GM23248 (cell line): ENCODE data around the gene CHST3. TPM values are rescaled to one million over a fixed set of nuclear protein-coding genes. Genes with fewer than 3 reads are reported as not detected.

Experiments used
- DNase-seq: peaks from one replicate; pipeline ENCODE4 v3.0.0-alpha.2; 2015
- H2AFZ ChIP-seq: fragments of 200-600 bp; sonication (generic); 2 replicates; pipeline ENCODE4 v1.6.1; 2016; ENCODE audit warnings: antibody characterized with exemption
- H3F3A ChIP-seq: fragments of 200-600 bp; sonication (generic); 2 replicates; pipeline ENCODE4 v1.6.1; 2016; ENCODE audit warnings: mild to moderate bottlenecking, antibody characterized with exemption, mixed run types; ENCODE audit not compliant: insufficient read depth
- H3K27ac ChIP-seq: fragments of 200-600 bp; sonication (generic); 2 replicates; pipeline ENCODE4 v1.5.1; 2016; ENCODE audit warnings: mild to moderate bottlenecking
- H3K27me3 ChIP-seq: fragments of 200-600 bp; sonication (generic); replicated peaks from 2 replicates; pipeline ENCODE4 v1.6.1; 2016; ENCODE audit warnings: mild to moderate bottlenecking; ENCODE audit not compliant: insufficient read depth
- H3K36me3 ChIP-seq: fragments of 200-600 bp; sonication (generic); 2 replicates; pipeline ENCODE4 v1.6.1; 2016; ENCODE audit warnings: low read depth, mild to moderate bottlenecking
- H3K4me1 ChIP-seq: fragments of 200-600 bp; sonication (generic); 2 replicates; pipeline ENCODE4 v1.6.1; 2016; ENCODE audit warnings: mild to moderate bottlenecking; ENCODE audit not compliant: insufficient read depth
- H3K4me2 ChIP-seq: fragments of 200-600 bp; sonication (generic); one replicate; pipeline ENCODE4 v1.6.1; 2016; ENCODE audit warnings: mild to moderate bottlenecking; ENCODE audit not compliant: unreplicated experiment
- H3K4me3 ChIP-seq: fragments of 200-600 bp; sonication (generic); 2 replicates; pipeline ENCODE4 v1.5.1; 2016; ENCODE audit warnings: mild to moderate bottlenecking
- H3K79me2 ChIP-seq: fragments of 200-600 bp; sonication (generic); 2 replicates; pipeline ENCODE4 v1.6.1; 2016; ENCODE audit warnings: mild to moderate bottlenecking; ENCODE audit not compliant: insufficient read depth
- H3K9ac ChIP-seq: fragments of 200-600 bp; sonication (generic); 2 replicates; pipeline ENCODE4 v1.6.1; 2016; ENCODE audit warnings: mild to moderate bottlenecking
- H3K9me2 ChIP-seq: fragments of 200-600 bp; sonication (generic); 2 replicates; pipeline ENCODE4 v1.6.1; 2016; ENCODE audit warnings: mixed run types, mild to moderate bottlenecking, moderate library complexity; ENCODE audit not compliant: insufficient read depth
- H3K9me3 ChIP-seq: fragments of 200-600 bp; sonication (generic); one replicate; pipeline ENCODE4 v1.6.1; 2017; ENCODE audit warnings: low read depth
- H4K20me1 ChIP-seq: fragments of 200-600 bp; sonication (generic); 2 replicates; pipeline ENCODE4 v1.6.0; 2016; ENCODE audit not compliant: insufficient read depth
- EZH2 ChIP-seq: fragments of 200-600 bp; sonication (generic); IDR thresholded peaks from 2 replicates; pipeline ENCODE4 v1.6.1; 2018; ENCODE audit warnings: antibody characterized with exemption, mild to moderate bottlenecking; ENCODE audit not compliant: insufficient read depth, poor library complexity, severe bottlenecking
- EZH2phosphoT487 ChIP-seq: fragments of 200-600 bp; sonication (generic); IDR thresholded peaks from 2 replicates; pipeline ENCODE4 v1.6.1; 2018; ENCODE audit warnings: antibody characterized with exemption, moderate library complexity, mild to moderate bottlenecking, low read depth; ENCODE audit not compliant: insufficient read depth
- WGBS, 2 experiments: methylation state at CpG; one replicate each; pipeline ENCODE4 v1.1.6; 2015 to 2017; ENCODE audit warnings: low lambda C conversion rate in 2 of 2, low coverage in 1 of 2; ENCODE audit errors: missing lambda C conversion rate in 2 of 2; 5-methylcytosine and 5-hydroxymethylcytosine counted together
- in situ Hi-C: fragments of 300-500 bp; cut with MboI; formaldehyde crosslinking; loops from 2 replicates; pipeline ENCODE4 v1.15.0; 2020
- polyA plus RNA-seq: library from polyadenylated mRNA; unstranded; fragments of >200 nt; fragmentation: Nextera tagmentation; extraction: Ambion mirVana; gene quantifications from 2 replicates; pipeline ENCODE4 v1.2.1, GENCODE V29; 2016
- total RNA-seq: library from RNA; depleted of rRNA; stranded (reverse); fragments of >200 nt; shearing (Covaris generic); gene quantifications from 2 replicates; pipeline ENCODE4 v1.2.3, GENCODE V29; 2014

The CHST3 gene
- total and polyA plus RNA-seq, 2 experiments from 2014 or later: 10.7 to 42.2 TPM

DNA sequence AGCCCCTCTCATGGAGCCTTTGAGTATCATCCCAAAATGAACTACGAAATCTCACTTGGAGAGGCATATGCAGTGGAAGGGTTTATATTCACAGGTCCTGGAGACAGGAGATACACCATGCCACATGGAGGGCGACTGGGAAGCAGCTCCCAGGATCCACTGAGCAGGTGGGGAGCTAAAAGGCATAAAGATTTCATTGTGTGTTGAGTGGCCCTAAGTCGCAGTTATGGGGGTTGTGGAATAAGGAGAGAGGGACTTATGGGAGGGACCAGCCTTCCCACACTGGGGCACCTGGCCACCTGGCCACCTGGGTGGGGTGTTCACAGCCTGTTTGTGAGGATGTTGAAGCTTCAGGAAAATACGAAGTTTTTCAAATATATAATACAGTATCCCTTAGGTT, 37.0 kb upstream of the CHST3 start:
- 81 to 85% methylated on average over 4 of the region's 4 CpGs for WGBS, 2 experiments

DNA sequence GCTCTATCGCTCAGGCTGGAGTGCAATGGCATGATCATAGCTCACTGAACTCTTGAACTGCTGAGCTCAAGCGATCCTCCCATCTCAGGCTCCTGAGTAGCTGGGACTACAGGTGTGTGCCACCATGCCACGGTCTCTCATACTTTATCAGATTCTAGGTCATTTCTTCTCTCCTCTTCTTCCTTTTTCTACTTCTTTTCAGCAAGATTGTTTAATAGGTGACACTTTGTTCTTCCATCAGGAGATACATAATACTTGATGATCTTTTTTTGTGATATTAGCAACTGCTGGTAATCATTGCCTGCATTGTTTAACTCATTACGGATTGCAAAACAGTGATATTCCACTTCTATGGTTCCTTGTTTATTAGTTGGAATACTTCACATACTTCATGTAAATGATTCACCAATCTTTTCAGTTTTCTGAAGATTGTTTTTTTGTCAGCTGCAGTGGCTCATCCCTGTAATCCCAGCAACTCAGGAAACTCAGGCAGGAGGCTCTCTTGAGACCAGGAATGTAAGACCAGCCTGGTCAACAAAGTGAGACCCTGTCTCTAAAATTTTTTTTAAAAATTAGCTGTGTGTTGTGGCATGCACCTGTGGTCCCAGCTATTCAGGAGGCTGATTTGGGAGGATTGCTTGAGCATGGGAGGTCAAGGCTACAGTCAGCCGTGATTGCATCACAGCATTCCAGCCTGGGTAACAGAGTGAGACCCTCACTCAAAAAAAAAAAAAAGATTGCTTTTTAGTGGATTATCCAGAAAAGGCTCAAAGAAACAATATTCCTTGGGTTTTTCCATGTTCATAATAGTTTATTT, 36.2 kb upstream of the CHST3 start:
- Histone ChIP-seq H3K9me3 (no peaks in the 10 kb centered on the region), H3K4me2 (peak overlapping the region; percentile 5), H3F3A (0 out of 2 replicates have a peak, but pooled peaks cover 9% of the 10 kb centered on the region), H3K36me3 (no peaks in the 10 kb centered on the region), H3K27ac (no peak overlapping the region), H3K9ac (no peak overlapping the region), H4K20me1 (no peaks in the 10 kb centered on the region), H3K4me3 (no peak overlapping the region), H3K79me2 (no peaks in the 10 kb centered on the region), H3K9me2 (no peaks in the 10 kb centered on the region), H3K4me1 (peaks cover 11% of the 10 kb centered on the region), H2AFZ (no peak overlapping the region), H3K27me3 (no peaks in the 10 kb centered on the region)
- in situ Hi-C loops: loop anchor here (25.0 kb wide), 1 partner anchor 284 kb away; the partner anchor contains the start of genes ANAPC16 and ASCC1
- DNase-seq: peak; percentile 67
- TF ChIP-seq EZH2 (no peak), EZH2phosphoT487 (no peak)
- 74 to 78% methylated on average over 5 of the region's 5 CpGs for WGBS, 2 experiments

More for the DNA sequence above, 37.0 kb upstream of the CHST3 start:
- H2AFZ ChIP-seq: no peak overlapping the region
- no peak overlapping the region for H3K9ac ChIP-seq
- no peaks in the 10 kb centered on the region for H3K27me3 ChIP-seq
- H3K79me2 ChIP-seq: no peaks in the 10 kb centered on the region
- H3K4me3 ChIP-seq: no peak overlapping the region
- no peaks in the 10 kb centered on the region for H3K9me3 ChIP-seq
- TF ChIP-seq EZH2 (no peak), EZH2phosphoT487 (no peak)
- in situ Hi-C loops: loop anchor here (25.0 kb wide), 1 partner anchor 285 kb away; the partner anchor contains the start of genes ANAPC16 and ASCC1
- no peaks in the 10 kb centered on the region for H4K20me1 ChIP-seq
- H3K4me1 ChIP-seq: peaks cover 11% of the 10 kb centered on the region
- no peaks in the 10 kb centered on the region for H3K36me3 ChIP-seq
- no peak overlapping the region for H3K27ac ChIP-seq
- no peaks in the 10 kb centered on the region for H3K9me2 ChIP-seq
- H3F3A ChIP-seq: 0 out of 2 replicates have a peak, but pooled peaks cover 9% of the 10 kb centered on the region
- no peak overlapping the region for H3K4me2 ChIP-seq
- DNase-seq: no peak

DNA sequence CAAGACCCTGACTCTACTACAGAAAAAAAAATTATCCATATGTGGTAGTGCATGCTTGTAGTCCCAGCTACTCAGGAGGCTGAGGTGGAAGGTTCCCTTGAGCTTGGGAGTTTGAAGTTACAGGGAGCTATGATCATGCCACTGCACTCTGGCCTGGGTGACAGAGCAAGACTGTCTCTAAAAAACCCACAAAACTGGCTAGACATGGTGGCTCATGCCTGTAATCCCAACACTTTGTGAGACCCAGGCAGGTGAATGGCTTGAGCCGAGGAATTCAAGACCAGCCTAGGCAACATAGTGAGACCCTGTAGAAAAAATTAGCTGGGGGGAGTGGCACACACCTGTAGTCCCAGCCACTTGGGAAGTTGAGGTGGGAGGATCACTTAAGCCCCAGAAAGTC, 32.9 kb upstream of the CHST3 start:
- Histone ChIP-seq H3K4me1 (peaks cover 11% of the 10 kb centered on the region), H4K20me1 (no peaks in the 10 kb centered on the region), H3K36me3 (no peaks in the 10 kb centered on the region), H3K27ac (no peak overlapping the region), H2AFZ (no peak overlapping the region), H3K4me3 (no peak overlapping the region), H3K9ac (no peak overlapping the region), H3K79me2 (no peaks in the 10 kb centered on the region), H3K4me2 (no peak overlapping the region), H3K9me3 (no peaks in the 10 kb centered on the region), H3K9me2 (no peaks in the 10 kb centered on the region), H3F3A (0 out of 2 replicates have a peak, but pooled peaks cover 9% of the 10 kb centered on the region), H3K27me3 (no peaks in the 10 kb centered on the region)
- in situ Hi-C loops: loop anchor here (25.0 kb wide), 1 partner anchor 281 kb away; the partner anchor contains the start of genes ANAPC16 and ASCC1
- TF ChIP-seq EZH2: no peak
- TF ChIP-seq EZH2phosphoT487: no peak
- WGBS, 2 experiments: 82 to 100% methylated on average over 1 of the region's 1 CpG
- DNase-seq: no peak

DNA sequence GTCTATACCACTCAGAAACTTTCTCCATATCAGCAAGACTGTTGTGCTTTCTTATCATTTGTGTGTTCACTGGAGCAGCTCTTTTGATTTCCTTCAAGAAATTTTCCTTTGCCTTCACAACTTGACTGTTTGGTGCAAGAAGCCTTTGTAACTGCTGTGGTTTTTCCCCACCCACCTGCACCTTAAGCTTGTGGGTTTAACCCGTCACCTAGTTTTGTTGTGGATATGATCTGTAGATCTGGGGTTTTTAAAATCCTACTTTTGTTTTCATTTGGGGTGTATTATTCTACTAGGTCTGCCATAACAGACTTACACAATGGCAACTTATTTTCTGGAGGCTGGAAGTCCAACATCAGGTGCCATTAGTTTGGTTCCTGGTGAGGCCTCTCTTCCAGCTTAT, 30.5 kb upstream of the CHST3 start:
- Histone ChIP-seq H3K9ac (no peak overlapping the region), H3K27me3 (no peaks in the 10 kb centered on the region), H3F3A (no peaks in the 10 kb centered on the region), H3K27ac (no peak overlapping the region), H3K36me3 (no peaks in the 10 kb centered on the region), H3K9me3 (no peaks in the 10 kb centered on the region), H3K9me2 (no peaks in the 10 kb centered on the region), H3K4me1 (no peaks in the 10 kb centered on the region), H3K4me2 (no peak overlapping the region), H2AFZ (no peak overlapping the region), H4K20me1 (no peaks in the 10 kb centered on the region), H3K79me2 (no peaks in the 10 kb centered on the region), H3K4me3 (no peak overlapping the region)
- in situ Hi-C loops: loop anchor here (25.0 kb wide), 1 partner anchor 279 kb away; the partner anchor contains the start of genes ANAPC16 and ASCC1
- no peak for TF ChIP-seq EZH2phosphoT487
- no peak for TF ChIP-seq EZH2
- no peak for DNase-seq
- 65 to 68% methylated on average over 1 of the region's 1 CpG for WGBS, 2 experiments
